Endothelial cell of umbilical vein (primary cell): Measurements from ENCODE around the gene RD3L. TPM values are rescaled to one million over a fixed set of nuclear protein-coding genes. Genes with fewer than 3 reads are reported as not detected.

Experiments
- BruUV-seq: library from RNA; stranded (reverse); fragments of 400-500 nt; replicated peaks from 2 replicates; lab custom pipeline; 2021; lab: Mats Ljungman, UMichigan
- CTCF ChIA-PET: fragments of 300-600, 350-600 bp; sonication (Branson Sonifier 250); formaldehyde crosslinking; loops from one replicate; lab custom pipeline; 2021; ENCODE audit warnings: antibody characterized with exemption, inconsistent platforms; lab: Charles Lee
- POLR2A ChIA-PET: fragments of 300-600, 350-600 bp; sonication (Branson Sonifier 250); formaldehyde crosslinking; loops from one replicate; lab custom pipeline; 2021; ENCODE audit warnings: antibody characterized with exemption, inconsistent platforms; lab: Charles Lee
- DNase-seq: peaks from one replicate; pipeline ENCODE4 v3.0.0-alpha.2; 2011; ENCODE audit warnings: low read depth, low spot score
- FAIRE-seq: peaks from 2 replicates; lab custom pipeline; 2011; peaks lifted over from hg19 to GRCh38; lab: Jason Lieb, UNC
- H2AFZ ChIP-seq: 2 replicates; pipeline ENCODE4 v1.6.0; 2012; ENCODE audit warnings: low read depth, low read length, control low read depth, inconsistent platforms
- H3K27ac ChIP-seq: 2 replicates; pipeline ENCODE4 v1.5.1; 2011; ENCODE audit warnings: low read depth, mild to moderate bottlenecking, control low read depth, low read length, moderate library complexity; ENCODE audit not compliant: insufficient read depth
- H3K27me3 ChIP-seq, 2 experiments: 2 replicates each; pipeline versions ENCODE4 v1.6.0 to v1.6.1; 2011; ENCODE audit warnings: low read length in 2 of 2, mixed read lengths in 1 of 2; ENCODE audit not compliant: control insufficient read depth in 2 of 2, insufficient read depth in 2 of 2
- H3K36me3 ChIP-seq, 2 experiments: 2 replicates in 1 of 2; 3 replicates in 1 of 2; pipeline ENCODE4 v1.5.1; 2011; ENCODE audit warnings: low read length in 2 of 2, mild to moderate bottlenecking in 1 of 2, moderate library complexity in 1 of 2; ENCODE audit not compliant: control insufficient read depth in 2 of 2, insufficient read depth in 2 of 2; ENCODE audit errors: extremely low read depth in 1 of 2
- H3K4me1 ChIP-seq: 3 replicates; pipeline ENCODE4 v1.5.1; 2011; ENCODE audit warnings: mild to moderate bottlenecking, low read length; ENCODE audit not compliant: control insufficient read depth, insufficient read depth; ENCODE audit errors: extremely low read depth
- H3K4me2 ChIP-seq: 2 replicates; pipeline ENCODE4 v1.6.1; 2011; ENCODE audit warnings: low read length, control low read depth, mixed read lengths; ENCODE audit not compliant: insufficient read depth
- H3K4me3 ChIP-seq, 3 experiments: fragments of 200-600 bp in 1 of 3; sonication (generic), shearing (Covaris generic) in 1 of 3; replicated peaks in 1 of 3; 2 replicates each; pipeline ENCODE4 v1.5.1; 2011 to 2016; ENCODE audit warnings: control low read depth in 3 of 3, low read length in 3 of 3, mild to moderate bottlenecking in 2 of 3, inconsistent platforms in 1 of 3, low read depth in 1 of 3, moderate library complexity in 1 of 3; ENCODE audit not compliant: insufficient read depth in 1 of 3
- H3K79me2 ChIP-seq: 2 replicates; pipeline ENCODE4 v1.6.0; 2012; ENCODE audit warnings: low read length, inconsistent platforms; ENCODE audit not compliant: control insufficient read depth, insufficient read depth
- H3K9ac ChIP-seq: replicated peaks from 2 replicates; pipeline ENCODE3; 2011; ENCODE audit warnings: low read length, control low read depth; ENCODE audit not compliant: insufficient read depth; ENCODE audit errors: extremely low read depth
- H3K9me1 ChIP-seq: replicated peaks from 3 replicates; pipeline ENCODE4 v1.6.0; 2011; ENCODE audit warnings: mild to moderate bottlenecking, low read length; ENCODE audit not compliant: control insufficient read depth, insufficient read depth; ENCODE audit errors: extremely low read depth
- H3K9me3 ChIP-seq: replicated peaks from 2 replicates; pipeline ENCODE4 v1.5.1; 2012; ENCODE audit warnings: low read length, inconsistent platforms; ENCODE audit not compliant: control insufficient read depth, insufficient read depth
- H4K20me1 ChIP-seq: replicated peaks from 2 replicates; pipeline ENCODE3; 2011; ENCODE audit warnings: mild to moderate bottlenecking, low read length; ENCODE audit not compliant: control insufficient read depth, insufficient read depth; ENCODE audit errors: extremely low read depth
- CTCF ChIP-seq, 2 donors: IDR thresholded peaks; 1 replicate in 1 of 2; 2 replicates in 1 of 2; pipeline ENCODE4 v1.5.1; 2011; ENCODE audit warnings: low read length in 2 of 2, mild to moderate bottlenecking in 2 of 2, moderate library complexity in 2 of 2, control low read depth in 1 of 2, inconsistent platforms in 1 of 2, low read depth in 1 of 2; ENCODE audit not compliant: insufficient read depth in 1 of 2; ENCODE audit errors: extremely low read depth in 1 of 2
- EZH2 ChIP-seq: IDR thresholded peaks from 2 replicates; pipeline ENCODE4 v1.6.1; 2012; ENCODE audit warnings: borderline replicate concordance, low read depth, mild to moderate bottlenecking, moderate library complexity, low read length, inconsistent platforms; ENCODE audit not compliant: severe bottlenecking
- FOS ChIP-seq: IDR thresholded peaks from 2 replicates; pipeline ENCODE4 v1.6.1; 2011; ENCODE audit warnings: mild to moderate bottlenecking, low read length, moderate library complexity, borderline replicate concordance; ENCODE audit not compliant: insufficient read depth
- GATA2 ChIP-seq: IDR thresholded peaks from 2 replicates; pipeline ENCODE4 v1.7.0; 2011; ENCODE audit warnings: low read depth, mild to moderate bottlenecking, moderate library complexity, mixed read lengths, low read length; ENCODE audit not compliant: insufficient read length, insufficient read depth
- JUN ChIP-seq: IDR thresholded peaks from 2 replicates; pipeline ENCODE4 v1.6.1; 2011; ENCODE audit warnings: borderline replicate concordance, low read depth; ENCODE audit not compliant: insufficient read length, insufficient read depth
- MYC ChIP-seq: IDR thresholded peaks from one replicate; pipeline ENCODE4 v1.6.1; 2011; ENCODE audit warnings: mild to moderate bottlenecking, low read depth, low read length
- POLR2A ChIP-seq: IDR thresholded peaks from 2 replicates; pipeline ENCODE4 v1.6.1; 2012; ENCODE audit warnings: low read depth, mild to moderate bottlenecking, control low read depth, low read length
- POLR2AphosphoS5 ChIP-seq: IDR thresholded peaks from 2 replicates; pipeline ENCODE4 v1.6.1; 2012; ENCODE audit warnings: low read depth, mild to moderate bottlenecking, control low read depth, low read length, moderate library complexity; ENCODE audit not compliant: insufficient read depth
- dilution Hi-C: fragments of 300-500 bp; cut with MboI; formaldehyde crosslinking; loops from one replicate; pipeline ENCODE4 v1.15.0; 2019; ENCODE audit warnings: low sequenced_read_pairs; ENCODE audit not compliant: extremely low pct_ligation_motif_present
- intact Hi-C: fragments of 100-400 bp; cut with micrococcal nuclease; formaldehyde crosslinking; loops from one replicate; pipeline ENCODE4 v1.10.0; 2022
- polyA plus RNA-seq, 4 experiments: library from polyadenylated mRNA; depleted of rRNA in 3 of 4; stranded (reverse) in 3 of 4; unstranded in 1 of 4; fragments of >200 nt; gene quantifications; 2 replicates each; pipeline versions ENCODE4 v1.2.1 to v1.2.3, GENCODE V29; 2011 to 2012; ENCODE audit warnings: missing spikeins in 1 of 4
- total RNA-seq: library from RNA; stranded (reverse); gene quantifications from 2 replicates; pipeline ENCODE4 v1.2.3, GENCODE V29; 2021
- TF ChIP-seq, protein P1 (sequence below): IDR thresholded peaks from 2 replicates; pipeline ENCODE4 v1.6.1; 2011; ENCODE audit not compliant: insufficient read depth, insufficient read length

Gene RD3L
- total and polyA plus RNA-seq, 2 donors (not counting 3 experiments of a cell fraction or from before 2014, with no cell fraction given): not detected

- ChIA-PET POLR2A (no interaction called here), CTCF (interaction anchor here (0.9 to 1.3 kb wide), 3 partner anchors 28 to 181 kb away, joined by 3 to 5 read pairs (median 4); no protein-coding TSS in a partner anchor)
- no peaks in the 10 kb centered on the region for H3K36me3 ChIP-seq
- H3K27me3 ChIP-seq: peaks cover 3 to 5% of the 10 kb centered on the region in 2 experiments
- H3K27ac ChIP-seq: no peak overlapping the region
- H2AFZ ChIP-seq: no peak overlapping the region
- intact Hi-C loops (no loop called here), dilution Hi-C loops (no loop called here)
- no peak for FAIRE-seq
- no peaks in the 10 kb centered on the region for H3K9me1 ChIP-seq
- no peaks in the 10 kb centered on the region for H3K9me3 ChIP-seq
- no peaks in the 10 kb centered on the region for H3K79me2 ChIP-seq
- no TSS peak for BruUV-seq
- no peaks in the 10 kb centered on the region for H3K4me1 ChIP-seq
- H3K4me3 ChIP-seq: no peak overlapping the region
- H3K9ac ChIP-seq: no peak overlapping the region
- H3K4me2 ChIP-seq: no peak overlapping the region
- TF ChIP-seq FOS: no peak
- no peak for TF ChIP-seq POLR2AphosphoS5
- TF ChIP-seq, protein P1, sequence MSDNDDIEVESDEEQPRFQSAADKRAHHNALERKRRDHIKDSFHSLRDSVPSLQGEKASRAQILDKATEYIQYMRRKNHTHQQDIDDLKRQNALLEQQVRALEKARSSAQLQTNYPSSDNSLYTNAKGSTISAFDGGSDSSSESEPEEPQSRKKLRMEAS: no peak
- no peak for TF ChIP-seq MYC
- TF ChIP-seq POLR2A: no peak
- TF ChIP-seq JUN: no peak
- no peak for TF ChIP-seq CTCF (IDR thresholded peaks at IDR 0.05; ENCODE audit: extremely low read depth in 1 of 2, insufficient read depth in 1 of 2, low read depth in 1 of 2, low read length in 2 of 2)
- TF ChIP-seq EZH2: no peak
- TF ChIP-seq GATA2: no peak
- DNase-seq: no peak
- H4K20me1 ChIP-seq: no peaks in the 10 kb centered on the region
These were observed 46.7 kb upstream of the RD3L start for GRCh38 chr14:103989034-103989433.
